Activated naive CD4-positive, alpha-beta T cell treated with anti-CD3 and anti-CD28 coated beads, Interleukin-2, amount 50 U/mL, for 16 hours (primary cell): ENCODE results near the gene ZNF22.
"Not testable (repeated sequence)": the region's sequence is repeated elsewhere in the genome, so short reads cannot be mapped to it uniquely, and the experiment has no call there.

Experiments
- DNase-seq: peaks from one replicate; pipeline ENCODE4 v3.0.0-alpha.2; 2020

The ZNF22 gene

GRCh38 chr10:44992732-44993225, 7.9 kb upstream of the ZNF22 start:
- DNase-seq = no peak

DNA sequence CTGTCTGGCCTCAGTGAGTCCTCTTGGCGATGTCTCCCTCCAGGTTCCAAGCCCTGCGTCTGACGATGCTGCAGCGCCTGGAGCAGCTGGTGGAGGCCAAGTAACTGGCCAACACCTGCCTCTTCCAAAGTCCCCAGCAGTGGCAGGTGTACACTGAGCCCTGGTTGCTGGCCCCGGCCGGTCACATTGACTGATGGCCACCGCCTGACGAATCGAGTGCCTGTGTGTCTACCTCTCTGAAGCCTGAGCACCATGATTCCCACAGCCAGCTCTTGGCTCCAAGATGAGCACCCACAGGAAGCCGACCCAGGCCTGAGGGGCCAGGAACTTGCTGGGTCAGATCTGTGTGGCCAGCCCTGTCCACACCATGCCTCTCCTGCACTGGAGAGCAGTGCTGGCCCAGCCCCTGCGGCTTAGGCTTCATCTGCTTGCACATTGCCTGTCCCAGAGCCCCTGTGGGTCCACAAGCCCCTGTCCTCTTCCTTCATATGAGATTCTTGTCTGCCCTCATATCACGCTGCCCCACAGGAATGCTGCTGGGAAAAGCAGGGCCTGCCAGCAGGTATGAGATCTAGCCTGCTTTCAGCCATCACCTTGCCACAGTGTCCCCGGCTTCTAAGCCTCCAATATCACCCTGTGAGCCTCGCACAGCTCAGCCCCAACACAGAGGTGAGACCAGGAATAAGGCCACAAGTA, 7.3 kb upstream of the ZNF22 start:
- no peak for DNase-seq

DNA sequence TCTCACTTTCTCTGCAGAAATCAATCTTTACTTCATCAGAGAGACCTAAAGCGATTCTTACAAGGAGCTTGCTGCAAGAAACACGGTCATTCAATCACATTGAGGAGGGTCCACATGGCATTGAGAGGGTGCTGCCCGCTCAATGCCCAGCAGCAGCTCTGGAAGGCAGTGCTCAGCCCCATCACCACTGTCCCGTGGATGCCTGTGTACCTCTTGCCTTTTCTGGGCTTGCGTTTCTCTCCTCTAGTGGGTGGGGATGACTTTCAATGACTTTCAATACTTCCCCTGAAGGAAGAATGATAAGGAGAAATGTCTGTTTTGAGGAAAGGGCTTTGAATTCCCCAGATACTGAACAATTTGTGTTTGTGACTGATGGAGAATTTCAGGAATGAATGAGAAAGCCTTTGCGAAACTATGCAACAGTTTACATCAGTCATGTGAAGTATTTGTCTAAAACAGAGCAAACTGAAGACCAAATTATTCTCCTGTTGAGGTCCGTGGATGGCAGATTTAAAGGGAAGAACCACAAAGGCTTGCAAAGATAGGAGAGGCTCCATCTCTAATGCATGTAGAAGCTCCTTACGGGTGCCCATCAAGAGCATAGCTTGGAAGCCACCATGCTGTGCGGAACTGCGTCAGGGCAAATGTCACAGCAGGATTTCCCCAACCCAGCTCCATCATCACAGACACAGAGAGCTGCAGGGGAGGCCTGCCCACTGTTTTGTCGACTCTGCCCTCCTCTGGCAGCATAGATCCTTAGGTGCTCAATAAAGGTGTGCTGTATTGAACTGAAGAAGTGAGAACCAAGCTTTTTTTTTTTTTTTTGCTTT, 6.6 kb upstream of the ZNF22 start:
- DNase-seq = no peak

- DNase-seq = no peak
Measured at GRCh38 chr10:44994752-44995530, 5.8 kb upstream of the ZNF22 start.

- DNase-seq = no peak
Measured at GRCh38 chr10:44995581-44995913, 5.2 kb upstream of the ZNF22 start.

DNA sequence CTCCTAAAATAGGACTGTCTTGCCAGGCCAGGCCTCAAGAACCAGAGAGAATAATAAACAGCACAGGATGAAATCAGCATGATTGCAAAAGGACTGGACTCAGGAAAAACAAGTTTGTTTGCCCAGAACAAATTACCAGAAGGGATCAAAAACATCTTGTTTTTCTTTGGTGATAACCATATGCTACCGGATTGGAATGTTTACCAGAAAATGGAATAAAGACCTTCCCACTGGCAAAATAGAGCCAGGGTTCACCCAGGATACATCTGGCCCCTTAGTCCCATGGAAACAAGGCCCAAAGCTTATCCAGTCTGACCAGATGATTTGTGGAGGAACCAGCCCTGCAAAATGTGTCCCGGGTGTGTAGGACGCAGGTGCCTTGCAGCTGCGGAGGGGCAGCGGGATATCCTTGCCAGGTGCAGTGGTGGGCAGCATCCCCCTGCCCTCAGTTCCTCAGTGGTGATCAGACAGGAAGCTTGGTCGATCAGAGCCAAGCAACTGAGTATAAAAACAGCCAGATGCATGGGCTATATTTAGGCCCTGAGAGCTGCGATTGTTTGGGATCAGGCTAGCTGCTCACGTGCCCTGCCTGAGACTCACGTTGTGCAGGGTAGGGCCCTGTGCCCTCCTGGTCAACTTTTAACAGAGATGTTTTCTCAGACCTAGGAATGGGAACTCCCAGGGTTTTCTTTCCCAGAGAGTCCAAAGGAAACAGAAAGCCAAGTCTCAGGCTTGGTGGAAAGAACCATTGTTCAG, 4.6 kb upstream of the ZNF22 start:
- DNase-seq = no peak

DNA sequence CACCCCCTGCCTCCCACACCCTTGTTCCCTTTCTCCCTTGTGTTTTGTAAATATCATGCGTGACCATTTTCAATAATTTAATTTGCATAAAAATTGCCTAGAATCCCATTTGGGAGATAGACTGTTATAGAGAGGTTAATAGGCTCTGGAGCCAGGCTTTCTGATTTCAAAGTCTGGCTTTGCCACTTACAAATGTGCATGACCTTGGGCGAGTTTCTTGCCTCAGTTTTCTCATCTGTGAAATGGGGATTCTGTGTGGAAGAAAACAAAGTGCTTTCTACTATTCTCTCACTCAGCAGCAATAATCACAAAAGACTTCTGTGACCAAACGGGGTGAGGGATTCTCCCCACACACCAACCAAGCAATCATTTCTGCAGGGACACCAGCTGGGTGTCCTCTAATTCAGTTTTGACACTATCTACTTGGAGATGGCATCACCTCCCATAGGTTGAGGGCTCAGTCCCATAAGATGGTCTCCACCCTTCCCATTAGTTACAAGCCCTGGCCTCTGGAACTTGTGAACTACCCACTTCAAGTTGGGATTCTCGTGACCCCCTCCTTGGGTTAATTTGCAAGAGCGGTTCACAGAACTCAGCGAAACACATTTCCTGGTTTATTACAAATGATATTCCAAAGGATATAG, 3.5 kb upstream of the ZNF22 start:
- no peak for DNase-seq

- no peak for DNase-seq
Measured at GRCh38 chr10:44998146-44998631, 2.5 kb upstream of the ZNF22 start.

- DNase-seq = no peak
Measured at GRCh38 chr10:45000138-45000751, 478 bp upstream of the ZNF22 start.

DNA sequence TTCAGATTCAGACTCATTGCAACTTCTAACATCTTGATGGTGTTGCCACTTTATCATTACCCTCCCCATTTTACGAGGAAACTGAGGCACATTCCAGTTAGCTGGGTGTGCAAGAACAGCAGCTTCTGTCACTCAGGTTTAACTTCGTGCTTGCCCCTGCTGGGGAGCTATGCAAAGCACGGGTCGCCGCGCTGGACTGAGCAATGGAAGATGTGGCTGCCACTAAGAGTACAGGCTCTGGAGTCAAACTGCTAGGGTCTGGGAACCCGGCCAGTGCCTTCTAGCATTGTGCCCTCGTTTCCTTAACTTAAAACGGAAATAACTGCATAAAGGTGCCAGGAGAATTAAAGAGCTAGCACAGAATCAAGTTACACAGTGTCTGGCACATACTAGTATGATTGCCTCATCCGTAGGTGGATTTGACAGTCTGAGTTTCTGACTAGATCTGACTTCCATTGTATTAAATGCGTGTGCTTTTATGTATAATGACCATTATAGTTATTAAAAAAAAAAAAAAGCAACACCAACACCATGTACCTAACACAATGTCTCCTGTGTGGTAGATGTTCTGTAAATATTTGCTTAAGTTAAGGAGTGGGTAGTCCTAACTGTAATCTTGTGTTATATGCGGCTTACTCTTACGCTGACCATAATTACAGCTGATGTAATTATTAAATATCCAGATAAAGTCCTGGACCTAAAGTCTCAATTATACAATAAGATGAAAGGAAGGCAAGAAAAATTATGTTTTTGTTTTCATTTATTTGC, 842 bp downstream of the ZNF22 start:
- DNase-seq = peak; percentile 52

- DNase-seq = no peak
Measured at GRCh38 chr10:45003432-45004000, 2.8 kb downstream of the ZNF22 start.

- no peak for DNase-seq
Measured at GRCh38 chr10:45004661-45005060, 3.9 kb downstream of the ZNF22 start.

GRCh38 chr10:45005284-45005683, 4.6 kb downstream of the ZNF22 start:
- DNase-seq = no peak

DNA sequence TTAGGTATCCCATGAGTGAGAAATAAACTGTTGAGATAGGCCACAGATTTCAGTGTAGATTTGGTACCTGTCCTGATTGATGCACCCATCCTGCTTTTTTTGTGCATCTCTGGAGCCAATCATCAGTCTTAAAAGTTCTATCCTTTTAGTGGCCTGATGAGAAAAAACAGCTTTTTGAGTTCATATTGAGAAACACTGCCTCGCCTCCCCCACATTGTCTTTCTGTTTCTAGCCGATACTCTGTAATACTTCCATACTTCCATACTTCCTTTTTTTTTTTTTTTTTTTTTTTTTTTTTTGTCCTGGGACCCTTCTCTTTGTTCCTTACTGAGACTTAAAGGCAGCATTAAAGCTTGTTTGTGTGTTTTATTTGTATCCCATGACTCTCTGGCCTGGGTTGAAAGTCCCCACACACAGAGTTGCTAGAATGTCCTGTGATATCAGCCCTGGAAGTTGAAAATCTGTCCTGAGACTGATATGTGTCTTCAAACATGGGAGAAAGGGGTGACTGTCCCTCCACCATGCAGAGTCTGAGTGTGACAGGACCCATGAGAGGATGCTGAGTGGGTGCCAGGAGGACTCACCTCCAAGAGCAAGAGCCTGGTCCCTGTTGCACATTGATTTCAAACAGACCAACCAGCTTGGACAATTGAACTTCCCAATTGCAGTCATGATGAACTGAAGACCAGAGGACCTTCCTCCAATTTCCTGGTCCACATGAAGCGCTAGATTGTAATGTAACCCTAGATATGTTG, 5.7 kb downstream of the ZNF22 start:
- no peak for DNase-seq

- no peak for DNase-seq
Measured at GRCh38 chr10:45008524-45009161, 7.9 kb downstream of the ZNF22 start.

- DNase-seq = not testable (repeated sequence)
Measured at GRCh38 chr10:45014557-45014956, 13.8 kb downstream of the ZNF22 start.

DNA sequence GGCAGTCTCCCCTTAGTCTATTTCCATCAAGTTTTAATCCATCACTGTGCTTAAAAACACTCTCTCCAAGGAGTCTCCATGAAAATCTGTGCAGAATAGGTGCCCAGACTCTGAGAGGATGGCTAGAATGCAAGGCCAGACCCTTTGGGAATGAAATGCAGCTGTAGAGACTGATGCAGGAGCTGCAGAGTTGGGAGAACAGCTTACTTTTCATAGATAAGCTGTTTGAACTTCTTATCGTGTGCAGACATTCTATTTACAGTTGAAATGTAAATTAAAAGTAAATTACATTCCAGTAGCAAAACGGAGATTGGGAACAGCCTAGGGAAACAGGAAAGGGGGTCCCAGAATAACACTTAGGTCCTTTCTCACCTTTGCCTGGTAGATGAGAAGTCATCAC, 14.9 kb downstream of the ZNF22 start:
- no peak for DNase-seq

GRCh38 chr10:45023426-45023825, 22.7 kb downstream of the ZNF22 start:
- no peak for DNase-seq

GRCh38 chr10:45034301-45034700, 33.6 kb downstream of the ZNF22 start:
- no peak for DNase-seq
